A549 (cell line): ENCODE measurements around the gene SETD1B.

Experiments
- CEBPB ChIP-seq, 2 experiments: fragments of >200 bp in 1 of 2; sonication (Bioruptor Twin) in 1 of 2; formaldehyde crosslinking in 1 of 2; IDR thresholded peaks; 2 replicates each; pipeline ENCODE4 v1.6.1; 2012 to 2016
- CHD2 ChIP-seq: fragments of 150-350 bp; IDR thresholded peaks from 2 replicates; pipeline ENCODE4 v1.6.1; 2014; ENCODE audit warnings: low read length; ENCODE audit not compliant: partially characterized antibody
- ESRRA ChIP-seq: fragments of 150-350 bp; IDR thresholded peaks from 2 replicates; pipeline ENCODE4 v1.6.1; 2014; ENCODE audit warnings: mild to moderate bottlenecking, low read length, borderline replicate concordance
- JUNB ChIP-seq: fragments of >200 bp; sonication (Bioruptor Twin); formaldehyde crosslinking; IDR thresholded peaks from 2 replicates; pipeline ENCODE4 v1.6.1; 2016
- NFE2L2 ChIP-seq: fragments of 150-350 bp; conservative IDR thresholded peaks from 2 replicates; pipeline ENCODE4 v1.6.1; 2014; ENCODE audit warnings: low read length
- TF ChIP-seq, protein P1 (sequence below): fragments of >200 bp; sonication (Bioruptor Twin); formaldehyde crosslinking; IDR thresholded peaks from 3 replicates; pipeline ENCODE4 v1.5.1; 2016

- TF ChIP-seq NFE2L2 = no peak
- no peak for TF ChIP-seq CHD2
- no peak for TF ChIP-seq JUNB
- TF ChIP-seq, protein P1, sequence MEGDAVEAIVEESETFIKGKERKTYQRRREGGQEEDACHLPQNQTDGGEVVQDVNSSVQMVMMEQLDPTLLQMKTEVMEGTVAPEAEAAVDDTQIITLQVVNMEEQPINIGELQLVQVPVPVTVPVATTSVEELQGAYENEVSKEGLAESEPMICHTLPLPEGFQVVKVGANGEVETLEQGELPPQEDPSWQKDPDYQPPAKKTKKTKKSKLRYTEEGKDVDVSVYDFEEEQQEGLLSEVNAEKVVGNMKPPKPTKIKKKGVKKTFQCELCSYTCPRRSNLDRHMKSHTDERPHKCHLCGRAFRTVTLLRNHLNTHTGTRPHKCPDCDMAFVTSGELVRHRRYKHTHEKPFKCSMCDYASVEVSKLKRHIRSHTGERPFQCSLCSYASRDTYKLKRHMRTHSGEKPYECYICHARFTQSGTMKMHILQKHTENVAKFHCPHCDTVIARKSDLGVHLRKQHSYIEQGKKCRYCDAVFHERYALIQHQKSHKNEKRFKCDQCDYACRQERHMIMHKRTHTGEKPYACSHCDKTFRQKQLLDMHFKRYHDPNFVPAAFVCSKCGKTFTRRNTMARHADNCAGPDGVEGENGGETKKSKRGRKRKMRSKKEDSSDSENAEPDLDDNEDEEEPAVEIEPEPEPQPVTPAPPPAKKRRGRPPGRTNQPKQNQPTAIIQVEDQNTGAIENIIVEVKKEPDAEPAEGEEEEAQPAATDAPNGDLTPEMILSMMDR = no peak
- no peak for TF ChIP-seq CEBPB (IDR thresholded peaks at IDR 0.05)
- TF ChIP-seq ESRRA = no peak
Observed at GRCh38 chr12:121814429-121815119, 10.8 kb downstream of the SETD1B start.
